HG02588 (cell line): ENCODE data around the gene PDE4D.
"Not testable (repeated sequence)": the region's sequence is repeated elsewhere in the genome, so short reads cannot be mapped to it uniquely, and the experiment has no call there.

Experiments
- ATAC-seq: cut with Tn5 transposase; IDR thresholded peaks from one replicate; pipeline ENCODE4 v1.9.1; 2021; ENCODE audit warnings: mild to moderate bottlenecking, moderate library complexity; ENCODE audit not compliant: unreplicated experiment

Gene PDE4D

DNA sequence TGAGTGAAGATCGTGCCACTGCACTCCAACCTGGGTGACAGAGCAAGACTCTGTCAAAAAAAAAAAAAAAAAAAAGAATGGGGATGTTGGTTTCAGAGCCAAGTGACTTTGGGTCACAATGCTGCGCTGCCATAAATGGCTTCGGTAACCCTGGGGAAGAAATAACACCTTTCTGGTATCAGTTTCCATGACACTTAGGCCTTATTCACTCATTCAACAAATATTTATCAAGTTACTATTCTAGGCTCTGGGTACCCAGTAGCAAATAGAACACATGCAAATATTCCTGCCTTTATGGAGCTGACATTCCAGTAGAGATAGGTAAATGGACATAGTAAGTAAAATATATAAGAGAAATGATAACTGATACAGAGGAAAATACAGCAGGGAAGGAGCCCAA lies 454.2 kb downstream of the PDE4D start:
- no peak for ATAC-seq

DNA sequence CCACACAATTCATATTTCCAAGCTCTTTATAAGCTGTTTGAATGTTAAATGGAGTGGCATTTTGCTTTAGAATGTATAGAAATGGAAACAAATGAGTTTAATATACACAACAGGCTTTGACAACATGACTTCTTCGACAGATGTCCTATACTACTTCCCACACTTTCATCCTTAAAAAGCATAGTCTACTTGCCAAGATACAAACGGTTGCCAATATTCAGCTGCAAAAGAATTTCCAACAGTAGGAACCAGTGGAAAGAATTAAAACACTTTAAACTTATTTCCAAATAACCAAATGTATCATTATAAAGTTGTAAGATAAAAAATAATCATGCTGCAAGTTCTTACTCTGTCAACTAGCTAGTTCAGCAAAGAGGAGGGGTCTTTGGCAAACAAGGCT lies 456.4 kb downstream of the PDE4D start:
- ATAC-seq: no peak

DNA sequence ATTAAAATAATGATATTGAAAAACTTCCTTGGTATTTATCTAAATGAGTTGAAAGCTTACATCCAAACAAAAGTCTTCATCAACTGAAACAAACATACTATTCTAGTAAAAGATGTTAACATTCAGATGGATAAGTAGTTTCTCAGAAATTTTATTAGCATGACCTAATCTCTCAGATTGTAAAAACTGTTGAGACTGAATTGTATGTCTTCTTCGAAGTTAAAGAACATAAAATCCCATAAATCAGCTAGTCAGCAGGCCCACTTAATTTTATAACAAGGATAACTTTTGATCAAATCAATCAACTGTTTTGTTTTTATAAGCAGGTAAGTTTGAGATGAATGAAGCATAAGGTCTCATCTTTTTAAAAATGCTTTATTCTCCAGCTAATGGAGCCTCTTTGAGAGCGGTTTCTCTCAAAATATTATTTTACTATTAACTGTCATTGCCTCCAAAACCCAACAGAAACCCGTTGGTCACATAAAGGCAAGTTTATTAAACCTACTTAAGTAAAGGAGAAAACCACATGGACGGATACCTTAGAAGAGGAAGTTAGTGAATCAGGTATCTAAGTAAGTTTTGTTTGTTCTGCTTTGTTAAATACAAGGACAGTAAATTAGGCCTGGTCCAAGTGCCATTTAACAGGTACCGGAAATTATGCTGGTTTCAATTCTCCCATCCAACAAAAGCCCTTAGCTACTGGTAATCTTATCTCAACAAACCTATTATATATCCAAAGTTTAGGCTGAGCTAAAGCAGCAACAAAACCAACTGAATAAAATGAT lies 457.0 kb downstream of the PDE4D start:
- no peak for ATAC-seq

DNA sequence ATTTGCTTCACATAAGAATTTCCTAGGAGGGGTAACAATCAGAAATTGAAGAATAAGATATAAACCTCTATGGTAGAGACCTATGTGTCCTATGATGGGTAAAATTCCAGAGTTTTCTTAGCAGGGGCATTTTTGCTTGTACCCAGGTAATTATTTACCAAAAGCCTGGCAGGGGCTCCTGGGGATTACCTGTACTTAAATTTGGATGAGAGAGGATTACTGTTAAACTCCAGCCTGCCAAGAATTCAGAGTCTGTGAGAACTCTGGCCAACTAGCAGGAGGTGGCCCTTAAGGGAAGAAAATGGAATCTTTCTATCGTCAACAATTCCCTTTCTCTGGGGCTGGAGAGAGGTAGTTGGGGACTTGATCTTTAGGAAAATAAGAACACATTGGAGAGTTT lies 460.4 kb downstream of the PDE4D start:
- ATAC-seq: no peak

DNA sequence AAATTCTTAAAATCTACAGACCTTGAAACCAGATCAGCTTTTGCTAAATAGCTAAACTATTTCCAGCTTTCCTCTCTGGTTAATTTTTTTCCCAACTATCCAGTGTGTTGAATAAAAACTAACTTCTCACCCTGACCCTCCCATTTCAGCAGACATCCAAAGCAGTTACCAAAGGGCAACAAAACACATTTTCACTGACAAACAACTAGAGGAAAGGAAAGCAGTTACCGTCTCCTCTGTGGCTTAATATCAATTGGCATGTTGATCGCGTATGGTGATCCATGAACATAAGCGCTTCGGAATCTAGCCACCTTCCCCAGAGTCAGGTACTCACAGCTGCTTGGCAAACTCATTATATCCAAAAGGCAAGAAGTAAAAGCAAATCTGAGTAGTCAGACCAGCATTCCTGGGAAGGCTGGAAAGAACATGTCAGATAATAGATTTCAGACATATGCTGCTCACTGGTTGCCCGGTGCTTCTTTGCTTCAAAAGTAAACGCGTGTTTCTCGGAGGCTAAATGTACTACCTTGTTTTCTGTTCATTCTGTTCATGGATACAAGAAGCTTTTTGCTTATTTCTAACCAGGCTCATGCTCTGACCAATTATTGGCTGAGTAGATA lies 463.4 kb downstream of the PDE4D start:
- no peak for ATAC-seq

DNA sequence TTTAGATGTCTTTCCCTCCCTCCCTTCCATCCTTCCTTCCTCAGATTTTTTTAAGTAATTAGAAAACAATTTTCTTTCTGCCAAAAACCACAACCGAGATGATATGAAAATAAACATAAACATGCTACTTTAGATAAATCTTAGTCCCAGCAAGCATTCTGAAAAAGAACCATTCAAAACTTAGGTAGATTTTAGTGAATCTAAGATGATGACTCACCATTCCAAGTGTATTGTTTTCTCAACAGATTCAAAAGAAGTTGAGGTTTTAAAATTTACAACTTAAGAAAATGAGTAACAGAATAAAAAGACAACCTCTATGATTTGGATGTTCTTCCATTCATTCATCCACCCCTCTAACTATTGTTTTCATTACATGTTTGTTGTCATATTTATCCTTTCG lies 465.1 kb downstream of the PDE4D start:
- no peak for ATAC-seq

DNA sequence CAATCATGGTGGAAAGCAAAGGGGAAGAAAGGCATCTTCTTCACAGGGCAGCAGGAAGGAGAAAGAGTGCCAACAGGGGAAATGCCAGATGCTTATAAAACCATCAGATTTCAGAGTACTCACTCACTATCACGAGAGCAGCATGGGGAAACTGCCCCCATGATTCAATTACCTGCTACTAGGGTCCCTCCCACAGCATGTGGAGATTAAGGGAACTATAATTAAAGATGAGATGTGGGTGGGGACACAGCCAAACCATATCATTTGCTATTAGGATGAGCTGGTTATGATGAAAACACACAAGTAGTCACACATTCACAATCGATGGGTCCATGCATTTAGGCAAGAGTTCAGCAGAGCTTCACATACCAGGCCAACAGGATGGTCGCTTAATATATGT lies 469.0 kb downstream of the PDE4D start:
- no peak for ATAC-seq

DNA sequence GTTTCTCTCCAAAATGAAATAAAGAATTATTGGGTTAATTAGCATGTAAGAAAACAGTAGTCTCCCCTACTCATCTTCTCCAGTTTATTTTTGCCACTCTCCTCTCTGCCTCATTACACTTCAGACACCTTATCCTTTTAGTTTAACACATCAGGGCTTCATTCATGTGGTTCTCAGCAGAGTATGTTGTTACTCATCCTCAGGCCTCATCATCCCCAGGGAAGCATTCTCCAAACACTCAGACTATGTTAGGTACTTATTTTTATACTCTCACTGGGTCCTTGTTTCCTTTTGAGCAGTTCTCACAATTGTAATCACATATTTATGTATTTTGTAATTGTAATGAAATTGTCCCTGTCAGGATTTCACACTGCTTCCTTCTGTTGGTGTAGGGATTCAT lies 470.5 kb downstream of the PDE4D start:
- ATAC-seq: no peak

DNA sequence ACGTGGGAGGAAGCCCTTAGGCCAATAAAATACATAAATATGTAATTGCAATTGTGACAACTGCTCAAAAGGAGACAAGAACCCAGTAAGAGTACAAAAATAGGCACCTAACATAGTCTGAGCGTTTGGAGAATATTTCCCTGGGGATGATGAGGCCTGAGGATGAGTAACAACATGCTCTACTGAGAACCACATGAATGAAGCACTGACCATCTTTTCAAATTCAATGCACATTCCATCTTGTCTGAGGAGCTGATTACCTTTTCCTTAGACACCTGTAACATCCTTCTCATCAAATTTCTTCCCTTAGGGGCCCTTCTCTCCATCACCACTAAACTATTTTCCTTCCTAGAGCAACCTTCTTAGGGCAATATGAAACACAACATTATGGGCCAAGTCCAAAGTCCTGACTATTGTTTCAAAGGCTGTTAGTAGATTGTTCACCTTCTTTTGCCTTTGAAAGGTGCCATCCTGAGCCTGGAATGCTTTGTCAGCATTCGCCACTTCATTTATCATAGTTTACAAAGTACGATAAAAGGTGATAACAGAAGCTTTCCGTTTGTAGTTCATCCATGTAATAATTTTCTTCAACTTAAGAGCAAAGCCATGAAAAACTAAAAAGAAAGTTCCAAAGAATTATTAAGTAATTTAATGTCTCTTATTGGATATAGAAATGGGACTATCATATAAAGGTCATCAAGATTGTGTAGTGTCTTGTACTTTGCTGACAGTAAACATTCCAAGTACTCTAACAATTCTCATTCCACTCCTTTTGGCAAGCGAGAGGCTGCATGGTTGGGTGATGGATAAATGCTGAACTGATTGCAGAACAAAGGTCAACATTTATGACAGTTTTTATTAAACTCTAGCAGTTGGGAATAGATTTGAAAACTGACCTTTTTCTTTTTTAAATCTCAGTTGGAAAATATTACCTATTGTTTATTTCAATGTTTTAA lies 471.3 kb downstream of the PDE4D start:
- no peak for ATAC-seq

DNA sequence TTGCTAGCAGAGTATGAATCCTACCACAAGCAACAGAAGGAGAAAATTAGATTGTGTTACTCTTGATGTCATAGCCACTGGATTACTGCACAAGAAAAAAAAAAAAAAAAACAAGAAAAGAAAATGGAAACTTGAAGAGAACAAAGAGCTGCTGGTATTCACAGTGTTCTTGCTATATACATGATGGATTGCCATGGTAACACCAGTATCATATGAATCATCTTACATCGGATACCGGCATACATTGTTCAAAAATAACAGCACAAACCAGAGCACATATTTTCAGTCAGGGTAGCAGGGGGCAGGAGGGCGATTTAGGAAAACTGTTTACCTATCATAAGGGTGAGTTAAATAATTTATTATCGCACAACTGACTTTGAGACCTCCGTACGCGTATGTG lies 472.9 kb downstream of the PDE4D start:
- no peak for ATAC-seq

DNA sequence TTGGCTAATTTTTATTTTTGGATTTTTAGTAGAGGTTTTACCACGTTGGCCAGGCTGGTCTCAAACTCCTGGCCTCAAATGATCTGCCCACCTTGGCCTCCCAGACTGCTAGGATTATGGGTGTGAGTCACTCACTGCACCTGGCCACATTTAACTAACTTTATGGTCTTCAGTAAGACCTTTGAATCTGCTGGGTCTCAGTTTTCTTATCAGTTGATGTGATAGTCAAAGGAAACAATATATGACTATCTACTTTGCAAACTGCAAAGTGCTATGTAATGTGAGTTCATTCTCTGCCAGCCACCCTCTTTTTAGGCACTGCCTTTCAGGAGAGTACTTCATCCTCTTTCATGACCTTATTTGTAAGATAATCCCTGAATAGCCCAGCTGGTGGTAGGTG lies 474.7 kb downstream of the PDE4D start:
- ATAC-seq: no peak

DNA sequence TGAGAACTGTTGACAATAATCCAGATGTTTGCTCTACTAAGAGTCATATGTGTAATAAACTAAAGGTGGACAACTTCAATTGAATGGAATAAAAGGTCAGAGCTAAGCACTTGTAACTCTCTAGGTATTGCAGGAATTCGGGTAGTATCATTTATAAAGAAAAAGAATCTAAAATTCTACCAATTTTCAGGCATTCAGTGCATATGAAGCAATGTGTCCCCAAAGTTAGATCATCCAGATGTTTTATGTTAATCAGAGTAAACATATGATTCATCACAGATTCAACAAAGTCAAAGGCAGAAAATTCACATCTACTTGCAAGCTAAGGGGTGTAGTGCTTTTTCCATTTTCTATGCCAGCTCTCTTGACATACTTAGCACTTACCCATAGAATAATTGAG lies 477.1 kb downstream of the PDE4D start:
- ATAC-seq: no peak

DNA sequence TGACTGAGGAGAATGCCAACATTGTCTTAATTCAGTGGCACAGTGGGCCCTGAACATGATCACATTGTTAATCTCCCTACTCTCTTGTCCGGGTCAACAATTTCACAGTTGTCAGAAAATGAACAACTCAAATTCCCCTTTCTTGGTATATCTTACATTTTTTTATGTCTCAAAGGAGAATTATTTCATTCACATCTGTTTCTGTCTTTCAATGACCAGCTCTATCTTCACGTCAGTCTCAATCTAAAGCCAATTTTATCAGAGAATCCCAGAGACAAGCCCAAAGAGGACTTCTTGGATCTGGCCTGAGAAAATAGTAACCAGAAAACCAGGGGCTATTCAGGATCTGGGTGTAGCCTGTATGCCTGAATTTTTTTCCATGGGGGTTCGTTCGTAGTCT lies 477.5 kb downstream of the PDE4D start:
- no peak for ATAC-seq

DNA sequence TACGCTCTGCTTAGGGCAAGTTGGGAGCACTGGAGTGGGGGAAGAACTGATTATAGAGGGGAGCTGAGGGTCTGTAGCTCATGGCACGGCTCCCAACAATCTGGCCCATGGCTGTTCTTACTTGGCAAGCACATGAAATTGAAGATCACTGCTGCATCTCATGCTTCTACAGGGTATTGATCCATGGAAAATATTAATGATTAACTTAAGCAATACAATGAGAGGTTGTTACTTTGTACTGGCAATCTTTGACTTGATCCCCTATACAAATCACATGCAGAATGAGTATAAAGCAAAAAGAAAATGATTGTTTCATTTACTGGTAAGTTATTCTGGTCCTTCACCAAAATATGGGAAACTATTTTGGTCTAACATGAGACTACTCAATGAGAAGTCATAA lies 481.1 kb downstream of the PDE4D start:
- ATAC-seq: no peak

DNA sequence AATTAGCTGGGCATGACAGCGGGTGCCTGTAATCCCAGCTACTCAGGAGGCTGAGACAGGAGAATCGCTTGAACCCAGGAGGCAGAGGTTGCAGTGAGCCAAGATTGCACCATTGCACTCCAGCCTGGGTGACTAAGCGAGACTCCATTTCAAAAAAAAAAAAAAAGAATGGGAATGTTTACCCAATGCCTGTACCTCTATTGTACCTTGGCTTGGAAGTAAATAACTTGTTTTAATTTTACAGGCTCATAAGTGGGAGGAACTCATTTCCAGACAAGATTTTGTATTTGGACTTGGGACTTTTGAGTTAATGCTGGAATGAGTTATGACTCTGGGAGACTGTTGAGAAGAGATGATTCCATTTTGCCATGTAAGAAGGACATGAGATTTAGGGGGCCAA lies 484.5 kb downstream of the PDE4D start:
- ATAC-seq: not testable (repeated sequence)

DNA sequence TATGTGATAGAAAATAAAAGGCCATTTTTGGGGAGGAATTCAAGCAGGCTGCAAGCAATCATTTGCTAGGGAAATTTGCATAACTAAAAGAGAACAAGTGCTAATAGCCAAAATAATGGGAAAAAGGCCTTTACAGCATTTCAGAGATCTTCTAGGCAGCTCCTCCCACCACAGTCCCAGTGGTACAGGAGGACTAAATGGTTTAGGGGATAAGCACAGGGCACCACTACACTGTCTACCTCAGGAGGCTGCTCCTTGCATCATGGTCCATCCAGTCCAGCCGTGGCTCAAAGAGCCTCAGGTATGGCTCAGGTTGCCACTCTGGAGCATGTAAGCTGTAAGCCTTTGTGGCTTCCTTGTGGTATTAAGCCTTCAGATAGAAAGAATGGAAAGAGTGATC lies 485.6 kb downstream of the PDE4D start:
- no peak for ATAC-seq

DNA sequence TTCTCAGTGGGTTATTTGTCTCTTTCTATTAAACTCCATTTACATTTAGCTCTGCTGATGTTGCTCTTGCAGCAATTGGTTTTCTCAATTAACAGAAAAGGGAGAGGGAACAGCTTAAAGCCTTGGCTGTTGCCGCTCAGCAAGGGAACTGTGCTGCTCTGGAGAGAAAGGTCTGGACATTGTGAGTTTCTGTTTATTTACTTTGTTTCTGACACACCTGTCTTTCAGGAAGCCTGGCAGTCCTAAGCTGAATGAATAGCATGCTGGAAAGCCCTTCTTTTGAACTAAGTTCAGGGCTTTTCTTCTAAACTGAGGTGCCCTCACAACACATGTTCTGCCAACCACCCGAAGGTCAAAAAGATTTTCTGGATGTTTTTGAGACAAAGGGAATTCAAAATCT lies 491.9 kb downstream of the PDE4D start:
- ATAC-seq: no peak

DNA sequence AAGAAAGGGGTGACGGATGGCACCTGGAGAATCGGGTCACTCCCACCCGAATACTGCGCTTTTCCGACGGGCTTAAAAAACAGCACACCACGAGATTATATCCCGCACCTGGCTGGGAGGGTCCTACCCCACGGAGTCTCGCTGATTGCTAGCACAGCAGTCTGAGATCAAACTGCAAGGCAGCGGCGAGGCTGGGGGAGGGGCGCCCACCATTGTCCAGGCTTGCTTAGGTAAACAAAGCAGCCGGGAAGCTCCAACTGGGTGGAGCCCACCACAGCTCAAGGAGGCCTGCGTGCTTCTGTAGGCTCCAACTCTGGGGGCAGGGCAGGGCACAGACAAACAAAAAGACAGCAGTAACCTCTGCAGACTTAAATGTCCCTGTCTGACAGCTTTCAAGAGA lies 498.6 kb downstream of the PDE4D start:
- ATAC-seq: not testable (repeated sequence)

DNA sequence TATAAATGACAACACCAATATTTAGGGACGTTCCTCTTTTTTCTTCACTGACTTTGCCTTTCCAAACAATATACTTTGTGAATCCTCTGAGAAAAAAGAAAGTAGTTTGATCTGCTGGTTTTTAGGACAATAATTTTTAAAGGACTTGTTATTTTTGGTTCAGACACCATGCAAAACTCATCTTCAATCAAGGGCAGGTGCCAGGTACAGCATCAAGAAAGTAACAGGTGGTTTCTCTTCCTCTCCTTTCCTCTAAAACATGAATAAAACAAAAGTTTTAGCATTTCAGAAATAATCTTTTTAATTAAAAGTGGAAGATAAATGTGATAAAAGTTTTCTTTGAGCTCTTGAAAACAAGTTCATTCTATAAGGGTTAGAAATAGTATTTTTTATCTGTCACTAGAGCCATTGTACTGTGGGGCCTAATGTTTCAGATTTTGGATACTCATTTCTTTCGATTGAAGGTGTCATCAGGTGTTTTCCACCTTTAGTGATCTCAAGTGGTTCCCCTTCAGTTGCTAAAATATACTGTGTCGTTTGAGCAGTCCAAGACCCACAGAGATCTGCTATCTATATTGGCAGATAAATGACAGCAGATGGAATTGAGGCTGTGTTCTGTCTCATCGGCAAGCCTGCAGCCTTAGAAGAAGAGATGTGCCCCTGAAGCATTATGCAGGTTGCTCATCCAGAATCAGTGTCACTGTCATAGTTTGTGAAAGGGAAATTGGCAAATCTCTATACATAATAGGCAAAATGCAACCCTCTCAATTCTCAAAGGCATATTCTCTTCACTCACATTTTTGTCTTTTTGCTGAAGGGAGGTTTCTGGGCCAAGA lies 499.7 kb downstream of the PDE4D start:
- no peak for ATAC-seq

DNA sequence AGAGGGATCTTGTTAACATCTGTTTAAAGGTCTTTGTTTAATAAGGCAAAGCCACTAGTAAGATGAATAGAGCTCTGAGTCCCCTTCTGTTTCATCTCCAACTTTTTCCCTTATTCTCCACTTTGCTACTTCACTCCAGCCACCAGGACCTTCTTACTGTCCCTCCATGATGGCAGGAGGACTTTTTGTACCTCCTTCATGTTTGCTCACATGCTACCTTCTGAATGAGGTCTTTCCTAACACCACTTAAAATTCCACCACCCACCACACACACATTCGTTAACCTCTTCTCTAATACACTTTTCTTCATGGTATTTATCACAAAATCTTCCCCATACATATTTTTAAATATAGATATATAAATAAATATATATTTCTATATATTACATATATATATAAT lies 501.9 kb downstream of the PDE4D start:
- ATAC-seq: no peak

DNA sequence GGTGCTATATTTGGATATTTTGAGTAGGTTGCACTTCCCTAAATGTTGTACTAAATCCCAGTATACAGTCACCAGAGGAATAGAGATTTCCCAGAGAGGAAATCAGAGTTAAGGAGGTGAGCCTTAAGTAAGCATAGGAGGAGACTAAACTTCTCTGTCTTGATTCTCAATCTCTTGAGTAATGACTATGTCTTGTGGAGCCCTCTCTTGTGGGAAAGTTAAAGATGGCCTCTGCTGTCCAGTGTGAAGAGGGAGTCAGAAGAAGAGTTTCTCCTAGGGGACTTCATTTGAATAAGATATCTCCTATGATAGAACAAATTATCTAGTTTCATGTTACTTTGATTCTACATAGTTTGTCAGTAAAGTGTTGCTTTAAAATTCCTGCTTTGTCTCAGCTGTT lies 502.5 kb downstream of the PDE4D start:
- ATAC-seq: no peak
